ENCODE results near the gene MXRA8.
"Not testable (repeated sequence)": the region's sequence is repeated elsewhere in the genome, so short reads cannot be mapped to it uniquely, and the experiment has no call there.

MXRA8 gene

GRCh38 chr1:1374589-1374928 lies 16.2 kb upstream of the MXRA8 start:
- Histone ChIP-seq H3K36me3 (ENCODE audit: control insufficient read depth, insufficient read depth, low read length) (peaks cover 28% of the 10 kb centered on the region), H3K4me1 (ENCODE audit: control insufficient read depth, insufficient read depth, low read length, poor library complexity, severe bottlenecking) (peaks cover 7% of the 10 kb centered on the region), H3K4me3 (ENCODE audit: extremely low read depth, insufficient read depth, low read length, poor library complexity, severe bottlenecking) (peak overlapping the region; percentile 98), H3K9me3 (ENCODE audit: control insufficient read depth, low read length) (no peaks in the 10 kb centered on the region), H3K27ac (ENCODE audit: low read depth, low read length, severe bottlenecking) (peak overlapping the region; percentile 86)
- 0 to 1% methylated on average over 18 to 22 of the region's 24 CpGs for WGBS, 2 experiments (ENCODE audit: insufficient coverage in 2 of 2)

GRCh38 chr1:1373815-1374588 lies 15.6 kb upstream of the MXRA8 start:
- H3K4me3 ChIP-seq (ENCODE audit: extremely low read depth, insufficient read depth, low read length, poor library complexity, severe bottlenecking) = peak overlapping the region; percentile 98
- no peaks in the 10 kb centered on the region for H3K9me3 ChIP-seq (ENCODE audit: control insufficient read depth, low read length)
- peaks cover 7% of the 10 kb centered on the region for H3K4me1 ChIP-seq (ENCODE audit: control insufficient read depth, insufficient read depth, low read length, poor library complexity, severe bottlenecking)
- 59 to 60% methylated on average over 50 to 52 of the region's 52 CpGs for WGBS, 2 experiments (ENCODE audit: insufficient coverage in 2 of 2)
- peaks cover 28% of the 10 kb centered on the region for H3K36me3 ChIP-seq (ENCODE audit: control insufficient read depth, insufficient read depth, low read length)
- H3K27ac ChIP-seq (ENCODE audit: low read depth, low read length, severe bottlenecking) = no peak overlapping the region

GRCh38 chr1:1373051-1373814 lies 14.9 kb upstream of the MXRA8 start:
- no peak overlapping the region for H3K27ac ChIP-seq (ENCODE audit: low read depth, low read length, severe bottlenecking)
- peak overlapping the region; percentile 98 for H3K4me3 ChIP-seq (ENCODE audit: extremely low read depth, insufficient read depth, low read length, poor library complexity, severe bottlenecking)
- H3K36me3 ChIP-seq (ENCODE audit: control insufficient read depth, insufficient read depth, low read length) = peaks cover 28% of the 10 kb centered on the region
- peaks cover 7% of the 10 kb centered on the region for H3K4me1 ChIP-seq (ENCODE audit: control insufficient read depth, insufficient read depth, low read length, poor library complexity, severe bottlenecking)
- H3K9me3 ChIP-seq (ENCODE audit: control insufficient read depth, low read length) = no peaks in the 10 kb centered on the region
- WGBS, 2 experiments (ENCODE audit: insufficient coverage in 2 of 2) = 95 to 98% methylated on average over 21 to 23 of the region's 26 CpGs

- H3K9me3 ChIP-seq (ENCODE audit: control insufficient read depth, low read length) = peaks cover 4% of the 10 kb centered on the region
- 57 to 63% methylated on average over 21 to 22 of the region's 26 CpGs for WGBS, 2 experiments (ENCODE audit: insufficient coverage in 2 of 2)
- no peak overlapping the region for H3K27ac ChIP-seq (ENCODE audit: low read depth, low read length, severe bottlenecking)
- H3K4me3 ChIP-seq (ENCODE audit: extremely low read depth, insufficient read depth, low read length, poor library complexity, severe bottlenecking) = no peak overlapping the region
- H3K4me1 ChIP-seq (ENCODE audit: control insufficient read depth, insufficient read depth, low read length, poor library complexity, severe bottlenecking) = peaks cover 7% of the 10 kb centered on the region
- peaks cover 25% of the 10 kb centered on the region for H3K36me3 ChIP-seq (ENCODE audit: control insufficient read depth, insufficient read depth, low read length)
Observed at GRCh38 chr1:1371746-1372711, 13.7 kb upstream of the MXRA8 start.

- peaks cover 11% of the 10 kb centered on the region for H3K9me3 ChIP-seq (ENCODE audit: control insufficient read depth, low read length)
- 92 to 94% methylated on average over 9 of the region's 12 CpGs for WGBS, 2 experiments (ENCODE audit: insufficient coverage in 2 of 2)
- H3K4me1 ChIP-seq (ENCODE audit: control insufficient read depth, insufficient read depth, low read length, poor library complexity, severe bottlenecking) = peaks cover 7% of the 10 kb centered on the region
- H3K4me3 ChIP-seq (ENCODE audit: extremely low read depth, insufficient read depth, low read length, poor library complexity, severe bottlenecking) = no peak overlapping the region
- no peak overlapping the region for H3K27ac ChIP-seq (ENCODE audit: low read depth, low read length, severe bottlenecking)
- H3K36me3 ChIP-seq (ENCODE audit: control insufficient read depth, insufficient read depth, low read length) = peaks cover 22% of the 10 kb centered on the region
Observed at GRCh38 chr1:1371364-1371745, 13.0 kb upstream of the MXRA8 start.

- Histone ChIP-seq H3K4me3 (ENCODE audit: extremely low read depth, insufficient read depth, low read length, poor library complexity, severe bottlenecking) (no peak overlapping the region), H3K4me1 (ENCODE audit: control insufficient read depth, insufficient read depth, low read length, poor library complexity, severe bottlenecking) (peaks cover 4% of the 10 kb centered on the region), H3K9me3 (ENCODE audit: control insufficient read depth, low read length) (peaks cover 16% of the 10 kb centered on the region), H3K27ac (ENCODE audit: low read depth, low read length, severe bottlenecking) (no peak overlapping the region), H3K36me3 (ENCODE audit: control insufficient read depth, insufficient read depth, low read length) (peaks cover 22% of the 10 kb centered on the region)
- 95 to 96% methylated on average over 13 of the region's 16 CpGs for WGBS, 2 experiments (ENCODE audit: insufficient coverage in 2 of 2)
Observed at GRCh38 chr1:1370771-1371300, 12.5 kb upstream of the MXRA8 start.

GRCh38 chr1:1370094-1370493 lies 11.7 kb upstream of the MXRA8 start:
- WGBS, 2 experiments (ENCODE audit: insufficient coverage in 2 of 2) = 90 to 93% methylated on average over 9 to 13 of the region's 14 CpGs
- H3K27ac ChIP-seq (ENCODE audit: low read depth, low read length, severe bottlenecking); H3K4me3 ChIP-seq (ENCODE audit: extremely low read depth, insufficient read depth, low read length, poor library complexity, severe bottlenecking); H3K4me1 ChIP-seq (ENCODE audit: control insufficient read depth, insufficient read depth, low read length, poor library complexity, severe bottlenecking): not testable (repeated sequence)
- H3K36me3 ChIP-seq (ENCODE audit: control insufficient read depth, insufficient read depth, low read length) = peaks cover 22% of the 10 kb centered on the region
- H3K9me3 ChIP-seq (ENCODE audit: control insufficient read depth, low read length) = peaks cover 17% of the 10 kb centered on the region

GRCh38 chr1:1367315-1367714 lies 9.0 kb upstream of the MXRA8 start:
- Histone ChIP-seq H3K4me1 (ENCODE audit: control insufficient read depth, insufficient read depth, low read length, poor library complexity, severe bottlenecking) (no peaks in the 10 kb centered on the region), H3K27ac (ENCODE audit: low read depth, low read length, severe bottlenecking) (no peak overlapping the region), H3K36me3 (ENCODE audit: control insufficient read depth, insufficient read depth, low read length) (peaks cover 9% of the 10 kb centered on the region), H3K9me3 (ENCODE audit: control insufficient read depth, low read length) (peaks cover 17% of the 10 kb centered on the region), H3K4me3 (ENCODE audit: extremely low read depth, insufficient read depth, low read length, poor library complexity, severe bottlenecking) (no peak overlapping the region)
- 89 to 93% methylated on average over 5 of the region's 5 CpGs for WGBS, 2 experiments (ENCODE audit: insufficient coverage in 2 of 2)

GRCh38 chr1:1366699-1367066 lies 8.3 kb upstream of the MXRA8 start:
- H3K4me3 ChIP-seq (ENCODE audit: extremely low read depth, insufficient read depth, low read length, poor library complexity, severe bottlenecking) = no peak overlapping the region
- H3K9me3 ChIP-seq (ENCODE audit: control insufficient read depth, low read length) = peaks cover 17% of the 10 kb centered on the region
- H3K27ac ChIP-seq (ENCODE audit: low read depth, low read length, severe bottlenecking) = no peak overlapping the region
- H3K4me1 ChIP-seq (ENCODE audit: control insufficient read depth, insufficient read depth, low read length, poor library complexity, severe bottlenecking) = peaks cover 3% of the 10 kb centered on the region
- 93 to 95% methylated on average over 3 of the region's 3 CpGs for WGBS, 2 experiments (ENCODE audit: insufficient coverage in 2 of 2)
- peaks cover 7% of the 10 kb centered on the region for H3K36me3 ChIP-seq (ENCODE audit: control insufficient read depth, insufficient read depth, low read length)

All from mesodermal cell (in vitro differentiated cells).